AG09319 (cell line): ENCODE results near the gene SLC2A6.

Source experiments
- DNase-seq: peaks from one replicate; pipeline ENCODE4 v3.0.0-alpha.2; 2010; ENCODE audit warnings: low read depth; ENCODE audit errors: extremely low read depth
- CTCF ChIP-seq: IDR thresholded peaks from 2 replicates; pipeline ENCODE4 v1.5.1; 2011; ENCODE audit warnings: low read depth, mild to moderate bottlenecking, inconsistent platforms, low read length, moderate library complexity

SLC2A6 gene

GRCh38 chr9:133508046-133508445 lies 29.1 kb upstream of the SLC2A6 start:
- no peak for DNase-seq
- TF ChIP-seq CTCF = no peak

DNA sequence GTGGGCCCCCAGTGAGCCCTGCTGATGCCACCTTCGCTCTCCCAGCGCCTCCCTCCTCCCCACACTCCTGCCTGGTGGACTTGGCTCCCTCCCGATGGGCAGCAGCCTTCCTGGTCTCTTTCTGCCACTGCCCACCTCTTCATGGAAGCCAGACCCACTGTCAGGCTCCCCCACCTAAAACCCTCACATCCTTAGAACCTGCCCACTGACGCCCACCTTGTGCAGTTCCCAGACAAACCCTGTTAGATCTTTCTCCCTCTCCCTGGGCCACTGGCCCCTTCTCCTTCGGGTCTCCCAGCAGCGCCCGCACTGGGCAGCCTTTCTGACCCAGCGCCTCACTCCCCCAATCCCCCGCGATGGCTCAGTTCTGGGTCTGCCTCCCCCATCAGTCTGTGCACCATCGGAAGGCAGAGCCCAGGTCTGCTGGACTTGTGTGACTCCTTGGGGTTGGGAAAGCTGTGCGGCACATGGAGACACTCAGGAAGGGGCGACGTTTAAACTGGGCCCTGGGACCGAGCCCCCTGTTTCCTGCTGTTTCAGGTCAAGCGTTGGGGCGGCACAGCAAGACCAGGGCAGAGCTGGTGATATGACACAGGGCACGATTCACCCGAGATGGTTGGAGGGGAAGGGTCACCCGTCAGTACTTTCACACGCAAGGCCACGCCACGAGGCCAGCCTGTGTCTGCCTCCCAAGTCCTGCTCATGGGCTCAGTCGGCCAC lies 28.5 kb upstream of the SLC2A6 start:
- DNase-seq = no peak
- TF ChIP-seq CTCF = no peak

DNA sequence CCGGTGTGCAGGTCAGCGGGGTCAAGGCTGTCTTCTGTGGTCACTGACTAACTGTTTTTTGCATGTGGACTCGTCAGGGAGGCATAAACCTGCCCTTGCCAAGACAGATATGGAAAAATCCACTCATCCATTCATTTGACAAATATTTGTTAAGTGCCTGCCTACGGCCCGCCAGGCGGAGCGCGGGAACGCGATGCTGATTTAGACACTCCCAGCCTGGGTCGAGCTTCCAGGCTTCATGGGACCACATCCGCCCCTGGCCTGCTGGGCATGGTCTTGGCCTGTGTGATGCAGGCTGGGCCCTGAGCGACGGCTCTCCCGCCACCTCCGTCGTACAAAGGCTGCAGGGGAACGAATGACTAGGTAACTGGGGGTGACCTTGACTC lies 27.7 kb upstream of the SLC2A6 start:
- DNase-seq = peak; percentile 67
- TF ChIP-seq CTCF = peak; percentile 29

- peak; percentile 71 for DNase-seq
- TF ChIP-seq CTCF = no peak
These were observed 27.2 kb upstream of the SLC2A6 start for GRCh38 chr9:133505901-133506652.

GRCh38 chr9:133505186-133505830 lies 26.4 kb upstream of the SLC2A6 start:
- no peak for DNase-seq
- TF ChIP-seq CTCF = no peak

DNA sequence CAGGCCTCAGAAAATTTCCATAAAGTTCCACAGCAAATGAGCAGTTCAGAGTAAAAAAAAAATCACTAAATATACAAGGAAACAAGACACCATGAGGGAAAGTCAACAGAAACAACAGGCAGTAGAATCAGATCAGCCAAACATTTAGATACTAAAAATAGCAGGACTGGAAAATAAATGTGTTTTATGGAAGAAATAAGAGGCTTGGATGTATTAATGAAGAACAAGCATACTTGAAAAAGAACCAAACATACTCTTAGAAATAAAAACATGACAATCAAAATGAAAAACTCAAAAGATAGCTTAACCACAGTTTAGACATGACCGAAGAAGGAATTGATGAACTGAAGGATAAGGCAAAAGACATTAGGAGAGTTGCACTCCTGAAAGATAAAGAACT lies 23.2 kb upstream of the SLC2A6 start:
- TF ChIP-seq CTCF = no peak
- DNase-seq = no peak

GRCh38 chr9:133499892-133500270 lies 21.0 kb upstream of the SLC2A6 start:
- no peak for TF ChIP-seq CTCF
- DNase-seq = no peak
